Right lobe of liver (tissue), 4 donors: Measurements from ENCODE around the gene SNRNP40.

ENCODE experiments used
- POLR2A ChIP-seq: fragments of 450-650 bp; IDR thresholded peaks from one replicate; pipeline ENCODE4 v1.6.1; 2017; ENCODE audit warnings: antibody characterized with exemption, mild to moderate bottlenecking
- TF ChIP-seq, protein P1 (sequence below), 4 donors: fragments of 200-600 bp in 3 of 4; fragments of 450-650 bp in 1 of 4; IDR thresholded peaks; one replicate each; pipeline versions ENCODE4 v1.5.1 to v1.8.0; 2016 to 2022; ENCODE audit warnings: antibody characterized with exemption in 4 of 4, mild to moderate bottlenecking in 2 of 4
- donor health status: DM: no; HTN: no; CAD: no.
- donor health status: DM: no; HTN: no; CAD: no.
- donor health status: DM: no; HTN: yes; CAD: no.

- TF ChIP-seq, protein P1, sequence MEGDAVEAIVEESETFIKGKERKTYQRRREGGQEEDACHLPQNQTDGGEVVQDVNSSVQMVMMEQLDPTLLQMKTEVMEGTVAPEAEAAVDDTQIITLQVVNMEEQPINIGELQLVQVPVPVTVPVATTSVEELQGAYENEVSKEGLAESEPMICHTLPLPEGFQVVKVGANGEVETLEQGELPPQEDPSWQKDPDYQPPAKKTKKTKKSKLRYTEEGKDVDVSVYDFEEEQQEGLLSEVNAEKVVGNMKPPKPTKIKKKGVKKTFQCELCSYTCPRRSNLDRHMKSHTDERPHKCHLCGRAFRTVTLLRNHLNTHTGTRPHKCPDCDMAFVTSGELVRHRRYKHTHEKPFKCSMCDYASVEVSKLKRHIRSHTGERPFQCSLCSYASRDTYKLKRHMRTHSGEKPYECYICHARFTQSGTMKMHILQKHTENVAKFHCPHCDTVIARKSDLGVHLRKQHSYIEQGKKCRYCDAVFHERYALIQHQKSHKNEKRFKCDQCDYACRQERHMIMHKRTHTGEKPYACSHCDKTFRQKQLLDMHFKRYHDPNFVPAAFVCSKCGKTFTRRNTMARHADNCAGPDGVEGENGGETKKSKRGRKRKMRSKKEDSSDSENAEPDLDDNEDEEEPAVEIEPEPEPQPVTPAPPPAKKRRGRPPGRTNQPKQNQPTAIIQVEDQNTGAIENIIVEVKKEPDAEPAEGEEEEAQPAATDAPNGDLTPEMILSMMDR (IDR thresholded peaks at IDR 0.05) = no peak
- no peak for TF ChIP-seq POLR2A
Observed at GRCh38 chr1:31219489-31219888, 77.1 kb downstream of the SNRNP40 start.
